GM18499 (cell line): Measurements from ENCODE around the gene XIRP2.

Source experiments
- ATAC-seq: cut with Tn5 transposase; IDR thresholded peaks from one replicate; pipeline ENCODE4 v1.9.1; 2021; ENCODE audit warnings: moderate number of reproducible peaks; ENCODE audit not compliant: insufficient read depth, unreplicated experiment

The XIRP2 gene

GRCh38 chr2:167186465-167186864, 298.2 kb downstream of the XIRP2 start:
- no peak for ATAC-seq

GRCh38 chr2:167187049-167187727, 298.9 kb downstream of the XIRP2 start:
- no peak for ATAC-seq

- ATAC-seq: no peak
Observed at GRCh38 chr2:167187978-167188967, 300.0 kb downstream of the XIRP2 start.

GRCh38 chr2:167190053-167190452, 301.8 kb downstream of the XIRP2 start:
- no peak for ATAC-seq

GRCh38 chr2:167191588-167191987, 303.3 kb downstream of the XIRP2 start:
- ATAC-seq: no peak

- ATAC-seq: no peak
Observed at GRCh38 chr2:167192833-167193232, 304.6 kb downstream of the XIRP2 start.

GRCh38 chr2:167196461-167197252, 308.4 kb downstream of the XIRP2 start:
- ATAC-seq: no peak

GRCh38 chr2:167198009-167198408, 309.7 kb downstream of the XIRP2 start:
- ATAC-seq: no peak

- no peak for ATAC-seq
Observed at GRCh38 chr2:167198576-167198975, 310.3 kb downstream of the XIRP2 start.

GRCh38 chr2:167200019-167200418, 311.7 kb downstream of the XIRP2 start:
- ATAC-seq: no peak

- no peak for ATAC-seq
Observed at GRCh38 chr2:167209784-167210183, 321.5 kb downstream of the XIRP2 start.

GRCh38 chr2:167212014-167212648, 323.9 kb downstream of the XIRP2 start:
- ATAC-seq: no peak

GRCh38 chr2:167215595-167215994, 327.3 kb downstream of the XIRP2 start:
- no peak for ATAC-seq

GRCh38 chr2:167237478-167237877, 349.2 kb downstream of the XIRP2 start:
- ATAC-seq: no peak

- no peak for ATAC-seq
Observed at GRCh38 chr2:167240671-167241070, 352.4 kb downstream of the XIRP2 start.

GRCh38 chr2:167249197-167249596, 360.9 kb downstream of the XIRP2 start:
- ATAC-seq: no peak

- ATAC-seq: no peak
Observed at GRCh38 chr2:167253025-167253424, 364.7 kb downstream of the XIRP2 start.

- ATAC-seq: no peak
Observed at GRCh38 chr2:167254721-167255120, 366.4 kb downstream of the XIRP2 start.

- no peak for ATAC-seq
Observed at GRCh38 chr2:167258712-167259111, 370.4 kb downstream of the XIRP2 start.

- ATAC-seq: no peak
Observed at GRCh38 chr2:167264380-167264779, 376.1 kb downstream of the XIRP2 start.
